Ammon's horn (tissue), 1 donor: ENCODE results near the gene KDELR3.

Experiments used
- DNase-seq: peaks from one replicate; pipeline ENCODE4 v3.0.0-alpha.2; 2016; ENCODE audit warnings: low spot score

Gene KDELR3

GRCh38 chr22:38440747-38441350 is 27.0 kb upstream of the KDELR3 start:
- no peak for DNase-seq

- DNase-seq, result no peak
These were observed 26.1 kb upstream of the KDELR3 start for GRCh38 chr22:38441620-38442287.

- no peak for DNase-seq
These were observed 24.8 kb upstream of the KDELR3 start for GRCh38 chr22:38442967-38443627.

GRCh38 chr22:38443628-38444521 is 24.0 kb upstream of the KDELR3 start:
- DNase-seq, result no peak

- no peak for DNase-seq
These were observed 23.1 kb upstream of the KDELR3 start for GRCh38 chr22:38444783-38445182.

- DNase-seq, result no peak
These were observed 21.8 kb upstream of the KDELR3 start for GRCh38 chr22:38446018-38446601.

GRCh38 chr22:38448945-38449745 is 18.8 kb upstream of the KDELR3 start:
- peak; percentile 44 for DNase-seq

GRCh38 chr22:38449776-38450175 is 18.1 kb upstream of the KDELR3 start:
- no peak for DNase-seq

GRCh38 chr22:38450234-38450797 is 17.6 kb upstream of the KDELR3 start:
- no peak for DNase-seq

GRCh38 chr22:38451404-38451803 is 16.5 kb upstream of the KDELR3 start:
- DNase-seq, result no peak

GRCh38 chr22:38451864-38452263 is 16.0 kb upstream of the KDELR3 start:
- DNase-seq, result no peak

GRCh38 chr22:38452373-38453065 is 15.4 kb upstream of the KDELR3 start:
- DNase-seq, result peak; percentile 78

- DNase-seq, result no peak
These were observed 14.7 kb upstream of the KDELR3 start for GRCh38 chr22:38453066-38453672.

GRCh38 chr22:38453996-38454352 is 13.9 kb upstream of the KDELR3 start:
- no peak for DNase-seq

- DNase-seq, result no peak
These were observed 13.4 kb upstream of the KDELR3 start for GRCh38 chr22:38454353-38455075.

GRCh38 chr22:38455076-38455529 is 12.8 kb upstream of the KDELR3 start, which contains the start of gene KCNJ4:
TSS of gene KCNJ4 (minus strand) at chr22:38455199. CDS start at chr22:38428132, 27,067 bp downstream.
- no peak for DNase-seq

- DNase-seq, result no peak
These were observed 12.2 kb upstream of the KDELR3 start for GRCh38 chr22:38455530-38456271.

GRCh38 chr22:38456272-38456835 is 11.5 kb upstream of the KDELR3 start:
- DNase-seq, result no peak
